ENCODE data around the gene BABAM2.

- no peak for TF ChIP-seq CTCF (IDR thresholded peaks at IDR 0.05)
- no peak for TF ChIP-seq EP300 (IDR thresholded peaks at IDR 0.05)
Observed at GRCh38 chr2:28053597-28053996, 163.1 kb downstream of the BABAM2 start.

Measured in sigmoid colon (tissue), 4 donors.